H1 (cell line): Measurements from ENCODE around the gene SCG2. TPM values are rescaled to one million over a fixed set of nuclear protein-coding genes. Genes with fewer than 3 reads are reported as not detected.

Source experiments
- CTCF ChIA-PET: fragments of 300-600 bp; sonication (Branson Sonifier 250); formaldehyde crosslinking; loops from one replicate; lab custom pipeline; 2021; ENCODE audit not compliant: partially characterized antibody; lab: Charles Lee
- POLR2A ChIA-PET: fragments of 300-600 bp; sonication (Branson Sonifier 250); formaldehyde crosslinking; loops from one replicate; lab custom pipeline; 2021; ENCODE audit warnings: inconsistent platforms; ENCODE audit not compliant: partially characterized antibody; lab: Charles Lee
- DNase-seq, 2 experiments: peaks; one replicate each; pipeline versions ENCODE4 v3.0.0 to v3.0.0-alpha.2; 2010 to 2022; ENCODE audit warnings: low spot score in 2 of 2, low read depth in 1 of 2, mixed read lengths in 1 of 2
- FAIRE-seq: peaks from 2 replicates; lab custom pipeline; 2011; peaks lifted over from hg19 to GRCh38; lab: Jason Lieb, UNC
- H2AFZ ChIP-seq: 2 replicates; pipeline ENCODE4 v1.8.1; 2012; ENCODE audit warnings: low read length, inconsistent platforms
- H2AK5ac ChIP-seq: 2 replicates; pipeline ENCODE4 v1.6.1; 2013; ENCODE audit warnings: low read depth, low read length
- H2BK120ac ChIP-seq: replicated peaks from 2 replicates; pipeline ENCODE3; 2013; ENCODE audit warnings: low read depth, low read length, inconsistent platforms
- H2BK12ac ChIP-seq: 2 replicates; pipeline ENCODE4 v1.6.1; 2013; ENCODE audit warnings: low read depth, low read length
- H2BK15ac ChIP-seq: 2 replicates; pipeline ENCODE4 v1.6.1; 2013; ENCODE audit warnings: low read length
- H2BK20ac ChIP-seq: 2 replicates; pipeline ENCODE4 v1.6.1; 2013; ENCODE audit warnings: low read length
- H2BK5ac ChIP-seq: 2 replicates; pipeline ENCODE4 v1.6.1; 2013; ENCODE audit warnings: low read depth, low read length
- H3K14ac ChIP-seq: 2 replicates; pipeline ENCODE4 v1.6.1; 2013; ENCODE audit warnings: inconsistent platforms; ENCODE audit not compliant: insufficient read length
- H3K18ac ChIP-seq: 2 replicates; pipeline ENCODE4 v1.6.1; 2013; ENCODE audit warnings: low read length; ENCODE audit errors: extremely low read depth
- H3K23ac ChIP-seq: 2 replicates; pipeline ENCODE4 v1.6.1; 2013; ENCODE audit warnings: inconsistent platforms; ENCODE audit not compliant: insufficient read length
- H3K23me2 ChIP-seq: 2 replicates; pipeline ENCODE4 v1.6.1; 2013; ENCODE audit warnings: low read depth, low read length
- H3K27ac ChIP-seq: 2 replicates; pipeline ENCODE4 v1.6.1; 2011; ENCODE audit warnings: low read depth, low read length, inconsistent platforms
- H3K27me3 ChIP-seq, 4 experiments: replicated peaks in 1 of 4; 1 replicate in 1 of 4; 2 replicates in 3 of 4; pipeline versions ENCODE4 v1.6.1 to v1.8.1; 2011 to 2013; ENCODE audit warnings: low read length in 3 of 4, mild to moderate bottlenecking in 3 of 4, inconsistent platforms in 2 of 4, mixed read lengths in 2 of 4, moderate library complexity in 1 of 4; ENCODE audit not compliant: control insufficient read depth in 3 of 4, insufficient read depth in 3 of 4; ENCODE audit errors: extremely low read depth in 1 of 4
- H3K36me3 ChIP-seq, 4 experiments: 2 replicates each; pipeline versions ENCODE4 v1.6.1 to v1.8.1; 2011 to 2013; ENCODE audit warnings: mild to moderate bottlenecking in 4 of 4, low read length in 3 of 4, moderate library complexity in 2 of 4, control low read depth in 1 of 4, inconsistent platforms in 1 of 4; ENCODE audit not compliant: insufficient read depth in 4 of 4, control insufficient read depth in 2 of 4
- H3K4ac ChIP-seq: replicated peaks from 2 replicates; pipeline ENCODE3; 2013; ENCODE audit warnings: low read length, low read depth, mixed read lengths, inconsistent platforms; ENCODE audit not compliant: insufficient read length
- H3K4me1 ChIP-seq, 4 experiments: replicated peaks in 1 of 4; 1 replicate in 1 of 4; 2 replicates in 3 of 4; pipeline versions ENCODE4 v1.6.1 to v1.8.1; 2011 to 2013; ENCODE audit warnings: low read length in 3 of 4, inconsistent platforms in 2 of 4, mixed read lengths in 1 of 4; ENCODE audit not compliant: insufficient read depth in 4 of 4, control insufficient read depth in 3 of 4
- H3K4me2 ChIP-seq, 2 experiments: 2 replicates each; pipeline versions ENCODE4 v1.6.1 to v1.8.1; 2011 to 2013; ENCODE audit warnings: low read depth in 2 of 2, low read length in 2 of 2, control low read depth in 1 of 2, inconsistent platforms in 1 of 2, mild to moderate bottlenecking in 1 of 2; ENCODE audit not compliant: insufficient read depth in 1 of 2
- H3K4me3 ChIP-seq, 4 experiments: fragments of 200-600, 300-600 bp in 1 of 4; sonication (generic), shearing (Covaris generic), sonication (Bioruptor Twin) in 1 of 4; 2 replicates each; pipeline versions ENCODE4 v1.5.1 to v1.8.1; 2011 to 2016; ENCODE audit warnings: low read length in 4 of 4, low read depth in 3 of 4, control low read depth in 2 of 4, inconsistent platforms in 2 of 4, mild to moderate bottlenecking in 2 of 4, mixed read lengths in 1 of 4, moderate library complexity in 1 of 4; ENCODE audit not compliant: insufficient read depth in 2 of 4; ENCODE audit errors: extremely low read depth in 1 of 4
- H3K56ac ChIP-seq: replicated peaks from 2 replicates; pipeline ENCODE3; 2013; ENCODE audit warnings: low read depth, mild to moderate bottlenecking, mixed read lengths, low read length, inconsistent platforms; ENCODE audit not compliant: insufficient read length
- H3K79me1 ChIP-seq: 2 replicates; pipeline ENCODE4 v1.6.1; 2013; ENCODE audit warnings: low read depth, low read length, control low read depth
- H3K79me2 ChIP-seq, 2 experiments: 2 replicates each; pipeline versions ENCODE4 v1.6.1 to v1.8.1; 2012 to 2013; ENCODE audit warnings: low read length in 2 of 2, mild to moderate bottlenecking in 2 of 2, inconsistent platforms in 1 of 2; ENCODE audit not compliant: insufficient read depth in 2 of 2, control insufficient read depth in 1 of 2
- H3K9ac ChIP-seq, 4 experiments: replicated peaks in 1 of 4; 1 replicate in 1 of 4; 2 replicates in 3 of 4; pipeline versions ENCODE4 v1.6.1 to v1.8.1; 2011 to 2013; ENCODE audit warnings: low read depth in 3 of 4, low read length in 3 of 4, control low read depth in 2 of 4, mild to moderate bottlenecking in 2 of 4, moderate library complexity in 2 of 4, inconsistent platforms in 1 of 4; ENCODE audit errors: extremely low read depth in 1 of 4
- H3K9me3 ChIP-seq, 2 experiments: 2 replicates each; pipeline versions ENCODE4 v1.6.1 to v1.8.1; 2012 to 2013; ENCODE audit warnings: mild to moderate bottlenecking in 2 of 2, moderate library complexity in 2 of 2, control low read depth in 1 of 2, inconsistent platforms in 1 of 2, low read depth in 1 of 2, low read length in 1 of 2, mixed read lengths in 1 of 2; ENCODE audit not compliant: insufficient read depth in 2 of 2
- H4K20me1 ChIP-seq, 2 experiments: replicated peaks in 1 of 2; 2 replicates each; pipeline versions ENCODE3 to v1.8.1; 2011 to 2013; ENCODE audit warnings: inconsistent platforms in 2 of 2, low read length in 2 of 2, mild to moderate bottlenecking in 1 of 2; ENCODE audit not compliant: insufficient read depth in 2 of 2, control insufficient read depth in 1 of 2
- H4K5ac ChIP-seq: 2 replicates; pipeline ENCODE4 v1.6.1; 2013; ENCODE audit warnings: low read length, low read depth, mixed read lengths, inconsistent platforms; ENCODE audit not compliant: insufficient read length
- H4K8ac ChIP-seq: 2 replicates; pipeline ENCODE4 v1.8.0; 2013; ENCODE audit warnings: mild to moderate bottlenecking, moderate library complexity, low read length, inconsistent platforms; ENCODE audit not compliant: insufficient read depth; ENCODE audit errors: extremely low read depth
- H4K91ac ChIP-seq: replicated peaks from 2 replicates; pipeline ENCODE3; 2013; ENCODE audit warnings: low read length, mixed read lengths, inconsistent platforms; ENCODE audit not compliant: insufficient read length
- CREB1 ChIP-seq: IDR thresholded peaks from 2 replicates; pipeline ENCODE4 v1.6.1; 2012; ENCODE audit warnings: inconsistent platforms
- GTF2F1 ChIP-seq: IDR thresholded peaks from 2 replicates; pipeline ENCODE4 v1.6.1; 2012; ENCODE audit warnings: low read depth, low read length, improper control_type of control experiment, borderline replicate concordance
- KDM1A ChIP-seq: fragments of 200-600, 300-600 bp; sonication (generic); IDR thresholded peaks from 2 replicates; pipeline ENCODE4 v1.7.1; 2016; ENCODE audit warnings: mild to moderate bottlenecking, low read length, borderline replicate concordance
- TBP ChIP-seq: IDR thresholded peaks from 2 replicates; pipeline ENCODE4 v1.6.1; 2011; ENCODE audit warnings: low read depth, low read length, improper control_type of control experiment
- YY1 ChIP-seq: IDR thresholded peaks from 2 replicates; pipeline ENCODE4 v1.6.1; 2011; ENCODE audit warnings: low read depth, mild to moderate bottlenecking, low read length
- WGBS, 2 experiments: shearing (Covaris generic) in 1 of 2; methylation state at CpG; one replicate each; pipeline versions ENCODE4 v1.1.6 to v1.1.7; 2013 to 2015; ENCODE audit warnings: low lambda C conversion rate in 2 of 2, mixed read lengths in 2 of 2, inconsistent platforms in 1 of 2, low coverage in 1 of 2, missing lambda C conversion rate in 1 of 2; ENCODE audit not compliant: insufficient replicate concordance in 2 of 2, insufficient coverage in 1 of 2, insufficient read length in 1 of 2; ENCODE audit errors: extremely low coverage in 1 of 2, missing lambda C conversion rate in 1 of 2; 5-methylcytosine and 5-hydroxymethylcytosine counted together
- polyA plus RNA-seq, 7 experiments: library from polyadenylated mRNA; depleted of rRNA in 3 of 7; stranded (reverse) in 5 of 7; unstranded in 2 of 7; fragments of >200 nt in 5 of 7; fragments of 200-250 nt in 2 of 7; gene quantifications; 1 replicate in 5 of 7; 2 replicates in 1 of 7; 4 replicates in 1 of 7; pipeline versions ENCODE4 v1.2.1 to v1.2.3, GENCODE V29; 2011 to 2013; ENCODE audit warnings: missing spikeins in 2 of 7, mixed read lengths in 2 of 7
- total RNA-seq: library from RNA; stranded (reverse); fragmentation: NEBNext Ultra II Directional; extraction: Animal tissue kit (Norgen Biotek cat#: 25700); gene quantifications from 2 replicates; pipeline ENCODE4 v1.2.1, GENCODE V29; 2021

Gene SCG2
- total and polyA plus RNA-seq, 2 of the 8 experiments (the other 6 are each of a cell fraction or from before 2014, with no cell fraction given): 0.54 to 1.0 TPM

DNA sequence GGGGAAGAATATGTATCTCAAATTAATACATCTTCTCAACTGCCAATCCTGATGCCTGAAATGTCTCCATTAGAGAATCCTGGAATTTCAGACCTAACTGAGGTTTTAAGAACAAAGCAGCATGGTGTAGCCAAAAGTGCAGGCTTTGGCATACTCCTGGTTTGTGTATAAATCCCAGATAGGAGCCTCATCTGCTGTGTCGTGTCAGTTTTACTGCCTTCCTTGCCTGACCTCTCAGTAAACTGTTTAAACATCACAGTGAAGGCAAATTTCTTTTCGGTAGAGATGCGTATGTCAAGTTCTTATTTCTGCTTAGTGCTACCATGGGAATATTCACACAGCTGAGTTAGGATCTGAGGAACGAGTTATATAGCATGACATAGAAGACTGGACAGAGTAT lies 7.3 kb downstream of the SCG2 start:
- no peak overlapping the region for H3K4ac ChIP-seq
- no peaks in the 10 kb centered on the region for H3K9me3 ChIP-seq
- no peaks in the 10 kb centered on the region for H3K27me3 ChIP-seq
- no peak overlapping the region for H3K4me3 ChIP-seq
- H3K56ac ChIP-seq: no peak overlapping the region
- H2AK5ac ChIP-seq: no peak overlapping the region
- H3K14ac ChIP-seq: no peak overlapping the region
- no peak overlapping the region for H3K27ac ChIP-seq
- H4K20me1 ChIP-seq: no peaks in the 10 kb centered on the region
- POLR2A ChIA-PET: no interaction called here
- H3K9ac ChIP-seq: no peak overlapping the region
- no peaks in the 10 kb centered on the region for H3K79me2 ChIP-seq
- WGBS, 2 experiments: 95% methylated on average over 4 of the region's 4 CpGs; no CpG with 5 or more reads in 1 of the 2 experiments
- H4K5ac ChIP-seq: no peak overlapping the region
- no peak for DNase-seq
- no peak overlapping the region for H3K23ac ChIP-seq
- H3K23me2 ChIP-seq: no peaks in the 10 kb centered on the region
- H4K91ac ChIP-seq: no peak overlapping the region
- H3K79me1 ChIP-seq: no peaks in the 10 kb centered on the region
- H2AFZ ChIP-seq: no peak overlapping the region
- no peaks in the 10 kb centered on the region for H3K4me1 ChIP-seq
- TF ChIP-seq TBP (no peak), KDM1A (no peak), GTF2F1 (no peak), YY1 (no peak), CREB1 (no peak)
- TF ChIP-seq, all 59 proteins: peak for 0
- H3K4me2 ChIP-seq: no peak overlapping the region
- H2BK20ac ChIP-seq: no peak overlapping the region
- H3K36me3 ChIP-seq: no peaks in the 10 kb centered on the region; a peak in 1 of 8 replicates
- H2BK120ac ChIP-seq: no peak overlapping the region
- no peak overlapping the region for H2BK15ac ChIP-seq
- no peak overlapping the region for H3K18ac ChIP-seq
- H2BK12ac ChIP-seq: no peak overlapping the region
- H4K8ac ChIP-seq: no peak overlapping the region
- CTCF ChIA-PET: interaction anchor here (1.3 kb wide), 1 partner anchor 10 kb away, joined by 3 read pairs; no protein-coding TSS in a partner anchor
- no peak overlapping the region for H2BK5ac ChIP-seq
- no peak for FAIRE-seq
